ENCODE data around the gene INO80. TPM values are rescaled to one million over a fixed set of nuclear protein-coding genes. Genes with fewer than 3 reads are reported as not detected.
A peak's percentile ranks its signal among the peaks of the same experiment; 100 is the strongest.
"Not testable (repeated sequence)": the region's sequence is repeated elsewhere in the genome, so short reads cannot be mapped to it uniquely, and the experiment has no call there.

The INO80 gene
- total RNA-seq, 2 experiments from 2014 or later = 23.8 to 28.1 TPM

DNA sequence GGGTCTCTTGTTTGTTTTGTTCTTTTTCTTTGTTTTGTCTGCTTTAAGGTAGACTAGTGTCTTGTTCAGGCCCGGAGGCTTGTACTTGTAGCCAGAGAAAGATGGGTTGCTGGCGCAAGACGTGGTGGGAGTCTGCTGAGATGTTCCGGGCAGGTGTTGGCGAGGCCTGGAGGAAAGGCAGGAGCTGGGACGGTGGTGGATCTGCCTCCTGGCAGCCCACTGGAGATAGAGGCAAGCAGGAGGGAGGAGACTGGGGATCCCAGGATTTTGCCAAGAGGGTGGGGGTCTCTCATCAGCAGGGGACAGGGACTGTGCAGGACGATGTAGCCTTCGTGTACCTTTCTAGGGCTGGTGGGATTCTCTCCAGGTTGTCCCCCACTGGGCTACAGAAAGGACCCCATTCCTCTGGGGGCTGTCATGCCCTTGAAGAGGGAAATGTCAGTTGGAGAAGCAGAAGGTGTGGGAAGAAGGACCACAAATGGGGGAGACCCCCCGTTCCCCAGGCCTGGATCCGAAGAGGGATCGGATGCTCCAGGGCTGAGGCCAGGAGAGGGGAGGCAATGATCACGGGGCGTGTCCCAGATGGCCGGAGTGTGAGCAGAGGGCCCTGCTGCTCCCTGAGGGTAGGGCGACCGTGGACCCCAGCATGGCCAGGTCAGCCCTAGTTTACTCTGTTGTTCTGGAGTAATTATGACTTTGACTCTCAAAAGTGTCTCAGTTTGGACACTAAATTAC, 155.8 kb downstream of the INO80 start:
- Mint-ChIP-seq H3K36me3 (ENCODE audit: low read depth) (peaks cover 9% of the 10 kb centered on the region), H3K4me3 (no peak overlapping the region), H3K4me1 (ENCODE audit: low read depth) (peaks cover 8% of the 10 kb centered on the region), H3K9me3 (ENCODE audit: insufficient read depth) (no peaks in the 10 kb centered on the region), H3K27ac (no peak overlapping the region), H3K27me3 (ENCODE audit: low read depth) (no peaks in the 10 kb centered on the region)
- ChIA-PET POLR2A (interaction anchor here (0.5 kb wide), 1 partner anchor 12 kb away, joined by 3 read pairs; no protein-coding TSS in a partner anchor), CTCF (interaction anchor here (1.2 kb wide), 1 partner anchor 18 kb away, joined by 3 read pairs; no protein-coding TSS in a partner anchor)
- no peak for DNase-seq
- no peak for ATAC-seq

DNA sequence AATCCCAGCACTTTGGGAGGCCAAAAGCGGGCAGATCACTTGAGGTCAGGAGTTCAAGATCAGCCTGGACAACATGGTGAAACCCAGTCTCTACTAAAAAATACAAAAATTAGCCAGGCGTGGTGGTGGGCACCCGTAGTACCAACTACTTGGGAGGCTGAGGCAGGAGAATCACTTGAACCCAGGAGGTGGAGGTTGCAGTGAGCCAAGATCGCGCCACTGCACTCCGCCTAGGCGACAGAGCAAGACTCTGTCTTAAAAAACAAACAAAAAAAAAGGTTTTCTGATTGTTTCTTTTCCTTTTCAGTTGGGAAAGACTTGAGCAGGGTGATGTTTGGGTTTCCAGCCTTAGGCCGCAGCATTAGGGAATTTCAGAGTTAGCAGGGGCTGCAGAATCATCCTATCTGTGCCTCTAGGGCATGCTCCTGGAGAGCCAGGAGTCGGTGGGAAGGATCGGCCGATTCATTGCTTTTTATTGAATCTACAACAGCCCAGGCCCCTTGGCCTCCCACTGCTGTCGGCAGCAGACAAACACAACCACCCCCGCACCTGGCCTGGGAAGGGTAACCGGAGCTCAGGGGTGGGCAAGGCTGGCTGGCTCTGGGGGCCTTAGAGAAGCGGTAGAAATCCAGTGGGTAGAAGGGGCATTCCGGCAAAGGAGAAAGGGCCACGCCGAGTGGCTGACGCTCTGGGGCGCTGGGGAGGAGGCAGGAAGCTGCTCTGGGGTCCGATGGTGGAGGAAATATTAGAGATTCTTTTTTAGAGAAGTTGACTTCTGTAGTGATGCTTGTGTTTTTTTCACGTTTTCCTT, 156.5 kb downstream of the INO80 start:
- Mint-ChIP-seq H3K9me3 (ENCODE audit: insufficient read depth) (no peaks in the 10 kb centered on the region), H3K27me3 (ENCODE audit: low read depth) (no peaks in the 10 kb centered on the region), H3K27ac (no peak overlapping the region), H3K4me1 (ENCODE audit: low read depth) (peaks cover 15% of the 10 kb centered on the region), H3K4me3 (no peak overlapping the region), H3K36me3 (ENCODE audit: low read depth) (peaks cover 9% of the 10 kb centered on the region)
- POLR2A ChIA-PET = interaction anchor here (0.5 kb wide), 1 partner anchor 13 kb away, joined by 3 read pairs; no protein-coding TSS in a partner anchor
- no peak for ATAC-seq
- CTCF ChIA-PET = interaction anchor here (1.6 kb wide), 1 partner anchor 18 kb away, joined by 6 read pairs; no protein-coding TSS in a partner anchor
- no peak for DNase-seq

DNA sequence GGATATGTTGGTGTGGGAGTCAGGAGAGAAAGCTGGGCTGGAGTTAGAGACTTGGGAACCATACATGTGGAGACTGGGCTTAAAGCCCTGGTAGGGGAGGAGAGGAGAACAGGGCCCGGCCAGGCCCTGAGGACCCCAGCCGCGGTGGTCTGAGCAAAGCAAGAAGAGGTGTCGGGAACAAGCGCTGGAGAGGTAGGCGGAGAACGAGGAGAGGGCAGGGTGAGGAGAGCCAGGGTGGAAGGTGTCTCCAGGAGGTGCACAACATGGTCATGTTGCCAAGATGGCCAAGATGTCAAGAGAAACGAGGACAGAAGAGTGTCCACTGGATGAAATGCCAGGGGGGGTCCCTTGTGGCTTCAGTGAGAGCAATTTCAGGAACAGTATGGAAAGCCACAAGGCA, 157.4 kb downstream of the INO80 start:
- ChIA-PET POLR2A (no interaction called here), CTCF (interaction anchor here (1.6 kb wide), 1 partner anchor 17 kb away, joined by 6 read pairs; no protein-coding TSS in a partner anchor)
- no peak for DNase-seq
- Mint-ChIP-seq H3K4me1 (ENCODE audit: low read depth) (peaks cover 23% of the 10 kb centered on the region), H3K4me3 (no peak overlapping the region), H3K36me3 (ENCODE audit: low read depth) (peaks cover 16% of the 10 kb centered on the region), H3K27me3 (ENCODE audit: low read depth) (no peaks in the 10 kb centered on the region), H3K9me3 (ENCODE audit: insufficient read depth) (no peaks in the 10 kb centered on the region), H3K27ac (no peak overlapping the region)
- no peak for ATAC-seq

DNA sequence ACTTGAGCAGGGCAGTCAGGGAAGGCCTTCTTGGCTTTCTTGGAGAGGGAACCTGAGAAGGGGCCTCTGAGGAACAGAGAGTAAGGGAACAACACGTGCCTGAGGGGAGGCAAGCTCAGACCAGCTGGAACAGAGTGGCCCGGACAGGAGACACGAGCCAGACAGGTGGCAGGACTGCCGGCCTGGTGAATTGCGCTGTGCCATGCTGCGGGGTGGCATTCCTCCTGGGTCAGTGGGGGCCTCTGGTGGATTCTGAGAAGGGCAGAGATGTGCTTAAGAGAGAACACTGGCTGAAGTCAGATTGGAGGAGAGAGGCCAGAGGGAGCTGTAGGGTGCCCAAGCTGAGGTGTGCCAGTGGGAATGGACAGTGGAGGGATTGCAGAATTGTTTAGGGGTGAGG, 157.9 kb downstream of the INO80 start:
- H3K9me3 Mint-ChIP-seq (ENCODE audit: insufficient read depth) = no peaks in the 10 kb centered on the region
- no peak overlapping the region for H3K4me3 Mint-ChIP-seq
- peaks cover 19% of the 10 kb centered on the region for H3K36me3 Mint-ChIP-seq (ENCODE audit: low read depth)
- POLR2A ChIA-PET = no interaction called here
- CTCF ChIA-PET = interaction anchor here (1.6 kb wide), 1 partner anchor 16 kb away, joined by 6 read pairs; no protein-coding TSS in a partner anchor
- DNase-seq (no peak), ATAC-seq (no peak)
- no peaks in the 10 kb centered on the region for H3K27me3 Mint-ChIP-seq (ENCODE audit: low read depth)
- no peak overlapping the region for H3K27ac Mint-ChIP-seq
- H3K4me1 Mint-ChIP-seq (ENCODE audit: low read depth) = peaks cover 25% of the 10 kb centered on the region

DNA sequence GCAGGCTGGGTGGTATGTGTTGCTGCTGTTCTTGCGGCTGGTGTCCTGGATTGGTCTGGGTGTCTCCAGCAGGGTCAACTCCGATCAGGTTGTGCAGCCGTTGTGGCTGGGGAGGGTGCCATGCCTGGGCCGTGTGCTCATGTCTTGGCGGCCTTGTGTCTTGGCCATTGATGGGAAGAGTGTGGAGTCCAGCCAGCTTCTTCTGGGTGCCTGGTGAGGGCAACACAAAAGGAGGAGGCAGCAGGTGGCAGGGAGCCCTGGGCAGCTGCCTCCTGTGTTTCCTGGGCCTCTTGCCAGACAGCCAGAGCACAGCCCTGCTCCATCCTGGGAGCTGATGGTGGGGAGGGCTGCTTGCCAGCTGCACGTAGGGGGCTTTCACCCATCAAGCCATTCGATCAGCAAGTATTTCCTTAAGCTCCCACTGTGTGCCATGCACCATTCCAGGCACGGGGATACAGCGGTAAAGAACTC, 158.5 kb downstream of the INO80 start:
- no peak overlapping the region for H3K4me3 Mint-ChIP-seq
- peaks cover 21% of the 10 kb centered on the region for H3K36me3 Mint-ChIP-seq (ENCODE audit: low read depth)
- ChIA-PET POLR2A (no interaction called here), CTCF (interaction anchor here (1.2 to 1.6 kb wide), 2 partner anchors 16 to 55 kb away, joined by 3 to 6 read pairs; no protein-coding TSS in a partner anchor)
- DNase-seq (no peak), ATAC-seq (no peak)
- no peaks in the 10 kb centered on the region for H3K27me3 Mint-ChIP-seq (ENCODE audit: low read depth)
- H3K27ac Mint-ChIP-seq = no peak overlapping the region
- H3K9me3 Mint-ChIP-seq (ENCODE audit: insufficient read depth) = no peaks in the 10 kb centered on the region
- peaks cover 28% of the 10 kb centered on the region for H3K4me1 Mint-ChIP-seq (ENCODE audit: low read depth)

DNA sequence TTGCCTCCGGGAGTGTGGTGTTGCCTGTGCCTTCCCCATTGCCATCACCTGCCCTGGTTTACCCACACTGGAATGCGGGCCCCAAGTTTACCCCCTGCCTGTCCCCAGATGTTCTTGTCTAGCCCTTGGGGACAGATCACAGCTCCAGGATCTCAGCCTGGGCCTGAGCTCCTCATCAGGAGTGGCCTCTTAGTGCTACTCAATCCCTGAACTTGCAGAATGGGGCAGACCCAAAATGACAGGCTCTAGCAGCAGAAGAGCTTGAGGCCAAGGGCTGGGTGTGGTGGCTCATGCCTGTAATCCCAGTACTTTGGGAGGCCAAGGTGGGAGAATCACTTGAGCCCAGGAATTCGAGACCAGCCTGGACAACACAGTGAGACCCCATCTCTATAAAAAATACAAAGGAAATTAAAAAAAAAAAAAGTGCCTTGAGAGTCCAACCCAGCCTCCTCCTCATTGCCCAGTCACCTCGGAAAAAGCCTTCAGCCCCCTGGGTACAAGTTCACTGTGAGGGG, 159.0 kb downstream of the INO80 start:
- no peak overlapping the region for H3K27ac Mint-ChIP-seq
- DNase-seq = no peak
- POLR2A ChIA-PET = no interaction called here

DNA sequence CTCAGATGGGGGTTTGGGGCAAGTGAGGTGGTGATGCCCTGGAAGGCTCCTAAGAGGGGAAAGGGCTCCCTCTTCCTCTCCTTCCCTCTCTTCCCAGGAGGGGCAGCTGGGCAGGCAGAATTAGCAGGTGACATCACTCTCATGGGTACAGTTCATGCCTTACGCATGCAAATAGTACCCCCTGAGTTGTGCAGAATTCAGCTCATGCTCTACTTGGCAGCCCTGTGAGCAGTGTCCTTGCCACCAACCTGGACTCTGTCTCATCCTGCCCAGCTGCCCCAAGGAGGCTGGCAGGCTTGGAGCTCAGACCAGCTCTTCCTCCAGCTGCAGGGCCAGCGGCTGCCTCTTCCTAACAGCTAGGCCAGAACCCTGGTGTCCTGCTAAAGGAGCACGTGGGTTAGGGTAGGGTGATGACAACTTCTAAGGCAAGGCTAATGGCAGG, 159.5 kb downstream of the INO80 start:
- H3K36me3 Mint-ChIP-seq (ENCODE audit: low read depth) = peaks cover 21% of the 10 kb centered on the region
- H3K4me1 Mint-ChIP-seq (ENCODE audit: low read depth) = peaks cover 38% of the 10 kb centered on the region
- no peaks in the 10 kb centered on the region for H3K27me3 Mint-ChIP-seq (ENCODE audit: low read depth)
- H3K4me3 Mint-ChIP-seq = no peak overlapping the region
- ChIA-PET CTCF (interaction anchor here (1.2 to 7.2 kb wide), 2 partner anchors 15 to 53 kb away, joined by 3 to 67 read pairs; no protein-coding TSS in a partner anchor), POLR2A (no interaction called here)
- no peaks in the 10 kb centered on the region for H3K9me3 Mint-ChIP-seq (ENCODE audit: insufficient read depth)
- ATAC-seq = no peak
- no peak for DNase-seq
- no peak overlapping the region for H3K27ac Mint-ChIP-seq

More for the DNA sequence above, 159.0 kb downstream of the INO80 start:
- Mint-ChIP-seq H3K27me3 (ENCODE audit: low read depth) (no peaks in the 10 kb centered on the region), H3K9me3 (ENCODE audit: insufficient read depth) (no peaks in the 10 kb centered on the region), H3K4me1 (ENCODE audit: low read depth) (peaks cover 33% of the 10 kb centered on the region), H3K36me3 (ENCODE audit: low read depth) (peaks cover 21% of the 10 kb centered on the region), H3K4me3 (no peak overlapping the region)
- CTCF ChIA-PET = interaction anchor here (1.2 to 7.2 kb wide), 2 partner anchors 16 to 54 kb away, joined by 3 to 67 read pairs; no protein-coding TSS in a partner anchor
- ATAC-seq = no peak

DNA sequence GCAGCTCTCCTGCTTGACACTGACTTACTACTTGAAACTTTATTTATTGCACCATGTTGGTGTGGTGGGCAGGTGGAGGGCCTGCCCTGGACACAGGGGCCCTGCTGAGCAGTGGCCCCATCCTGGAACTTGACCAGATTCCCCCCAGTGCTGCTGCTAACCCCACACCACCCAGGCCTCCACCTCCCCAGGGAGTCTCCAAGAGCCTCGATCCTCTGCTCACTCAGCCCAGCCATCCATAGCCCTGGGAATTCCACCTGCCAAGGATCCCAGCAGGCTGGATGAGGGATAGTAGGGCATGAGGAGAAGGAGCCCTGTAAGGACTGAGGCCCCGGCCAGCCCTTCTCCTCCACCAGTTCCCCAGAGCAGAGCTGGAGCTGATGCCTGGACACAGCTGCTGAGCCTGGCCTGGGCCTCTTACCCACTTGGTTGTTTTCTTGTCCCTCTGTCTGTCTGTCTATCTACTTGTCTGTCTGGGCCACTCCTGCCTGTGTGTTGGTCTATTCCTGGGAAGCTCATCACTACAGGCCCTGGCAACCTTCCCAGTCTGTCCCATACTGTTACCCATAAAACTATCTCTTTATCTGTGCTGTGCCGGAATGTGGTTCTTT, 160.0 kb downstream of the INO80 start:
- no peak for ATAC-seq
- Mint-ChIP-seq H3K9me3 (ENCODE audit: insufficient read depth) (no peaks in the 10 kb centered on the region), H3K4me1 (ENCODE audit: low read depth) (peaks cover 39% of the 10 kb centered on the region), H3K27me3 (ENCODE audit: low read depth) (no peaks in the 10 kb centered on the region), H3K4me3 (no peak overlapping the region), H3K27ac (peak overlapping the region; percentile 43), H3K36me3 (ENCODE audit: low read depth) (peaks cover 21% of the 10 kb centered on the region)
- no peak for DNase-seq
- CTCF ChIA-PET = interaction anchor here (7.2 kb wide), 1 partner anchor 15 kb away, joined by 67 read pairs; no protein-coding TSS in a partner anchor
- POLR2A ChIA-PET = no interaction called here

DNA sequence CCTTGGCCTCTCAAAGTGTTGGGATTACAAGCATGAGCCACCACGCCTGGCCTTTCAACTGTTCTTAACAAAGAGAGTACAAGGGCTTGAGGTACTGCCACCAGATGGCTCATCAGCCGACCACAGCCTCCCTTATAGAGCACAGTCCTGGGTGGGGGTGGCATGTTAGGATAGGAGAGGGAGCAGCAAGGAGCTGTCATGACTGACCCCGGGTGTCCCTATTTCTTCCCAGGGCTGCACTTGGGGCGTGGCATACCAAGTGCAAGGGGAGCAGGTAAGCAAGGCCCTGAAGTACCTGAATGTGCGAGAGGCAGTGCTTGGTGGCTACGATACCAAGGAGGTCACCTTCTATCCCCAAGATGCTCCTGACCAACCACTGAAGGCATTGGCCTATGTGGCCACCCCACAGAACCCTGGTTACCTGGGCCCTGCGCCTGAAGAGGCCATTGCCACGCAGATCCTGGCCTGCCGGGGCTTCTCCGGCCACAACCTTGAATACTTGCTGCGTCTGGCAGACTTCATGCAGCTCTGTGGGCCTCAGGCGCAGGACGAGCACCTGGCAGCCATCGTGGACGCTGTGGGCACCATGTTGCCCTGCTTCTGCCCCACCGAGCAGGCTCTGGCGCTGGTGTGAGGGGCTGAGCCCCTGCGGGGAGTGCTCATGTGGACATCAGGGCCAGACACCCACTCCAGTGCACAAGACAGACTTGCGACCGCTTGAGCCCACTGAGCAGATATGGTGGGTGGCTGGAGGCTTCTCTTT, 160.8 kb downstream of the INO80 start:
- ChIA-PET POLR2A (no interaction called here), CTCF (interaction anchor here (7.2 kb wide), 1 partner anchor 14 kb away, joined by 67 read pairs; no protein-coding TSS in a partner anchor)
- no peak for ATAC-seq
- Mint-ChIP-seq H3K4me1 (ENCODE audit: low read depth) (peaks cover 39% of the 10 kb centered on the region), H3K27me3 (ENCODE audit: low read depth) (no peaks in the 10 kb centered on the region), H3K4me3 (no peak overlapping the region), H3K36me3 (ENCODE audit: low read depth) (peaks cover 21% of the 10 kb centered on the region), H3K9me3 (ENCODE audit: insufficient read depth) (no peaks in the 10 kb centered on the region), H3K27ac (no peak overlapping the region)
- DNase-seq = no peak

DNA sequence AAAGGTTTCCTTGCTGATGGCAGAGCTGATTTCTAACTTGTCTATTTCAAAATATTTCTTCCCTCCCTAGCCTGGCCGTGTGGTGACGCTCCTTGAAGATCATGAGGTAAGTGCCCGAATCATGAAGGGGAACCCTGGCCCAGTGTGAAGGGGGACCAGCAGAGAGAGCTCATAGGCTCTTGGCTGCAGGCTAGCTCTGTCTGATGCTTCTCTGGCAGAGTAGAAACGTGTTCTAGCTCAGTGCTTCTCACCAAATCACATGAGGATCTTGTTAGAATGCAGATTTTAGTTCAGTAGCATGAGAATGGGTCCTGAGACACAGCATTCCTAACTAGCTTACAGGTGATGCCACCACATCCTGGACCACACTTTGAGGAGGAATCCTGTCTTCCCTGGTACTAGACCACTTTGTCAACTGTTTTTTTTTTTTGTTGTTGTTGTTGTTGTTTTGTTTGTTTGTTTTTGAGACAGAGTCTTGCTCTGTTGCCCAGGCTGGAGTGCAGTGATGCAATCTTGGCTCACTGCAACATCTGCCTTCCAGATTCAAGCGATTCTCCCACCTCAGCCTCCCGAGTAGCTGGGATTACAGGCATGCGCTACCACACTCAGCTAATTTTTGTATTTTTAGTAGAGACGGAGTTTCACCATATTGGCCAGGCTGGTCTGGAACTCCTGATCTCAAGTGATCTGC, 161.8 kb downstream of the INO80 start:
- Mint-ChIP-seq H3K36me3 (ENCODE audit: low read depth) (peaks cover 21% of the 10 kb centered on the region), H3K4me1 (ENCODE audit: low read depth) (peaks cover 39% of the 10 kb centered on the region), H3K27ac (peak overlapping the region; percentile 87), H3K4me3 (peak overlapping the region; percentile 91)
- not testable (repeated sequence) for ATAC-seq; H3K9me3 Mint-ChIP-seq (ENCODE audit: insufficient read depth); H3K27me3 Mint-ChIP-seq (ENCODE audit: low read depth); DNase-seq
- POLR2A ChIA-PET = interaction anchor here (0.6 kb wide), 1 partner anchor 21 kb away, joined by 3 read pairs; no protein-coding TSS in a partner anchor
- CTCF ChIA-PET = interaction anchor here (0.7 to 7.2 kb wide), 7 partner anchors 13 to 277 kb away, joined by 3 to 67 read pairs (median 5); partner anchors contain the start of genes CHP1 and EXD1
